ENCODE measurements around the gene MCTP1.

GRCh38 chr5:94830520-94830919 is 454.4 kb downstream of the MCTP1 start:
- TF ChIP-seq CTCF (IDR thresholded peaks at IDR 0.05; ENCODE audit: insufficient read depth, low read length), result no peak
- TF ChIP-seq POLR2AphosphoS5 (IDR thresholded peaks at IDR 0.05; ENCODE audit: low read depth), result no peak
- TF ChIP-seq SPI1 (IDR thresholded peaks at IDR 0.05; ENCODE audit: borderline replicate concordance, low read depth), result no peak
- TF ChIP-seq REST (IDR thresholded peaks at IDR 0.05; ENCODE audit: insufficient replicate concordance, low read depth), result no peak
- TF ChIP-seq GABPA (IDR thresholded peaks at IDR 0.05; ENCODE audit: low read depth), result no peak
